ENCODE measurements around the gene MUL1.

The MUL1 gene

GRCh38 chr1:20472121-20472520 lies 35.8 kb downstream of the MUL1 start:
- TF ChIP-seq ZNF274 (IDR thresholded peaks at IDR 0.05; ENCODE audit: low read depth, low read length) (no peak), YY1 (IDR thresholded peaks at IDR 0.05; ENCODE audit: insufficient read depth, insufficient read length) (no peak), SUZ12 (IDR thresholded peaks at IDR 0.05; ENCODE audit: extremely low read depth, insufficient read depth, insufficient read length) (no peak)
- no peak for DNase-seq (ENCODE audit: low read depth, low spot score)

GRCh38 chr1:20470194-20470593 lies 37.8 kb downstream of the MUL1 start:
- TF ChIP-seq SUZ12 (IDR thresholded peaks at IDR 0.05; ENCODE audit: extremely low read depth, insufficient read depth, insufficient read length): no peak
- no peak for TF ChIP-seq ZNF274 (IDR thresholded peaks at IDR 0.05; ENCODE audit: low read depth, low read length)
- no peak for TF ChIP-seq YY1 (IDR thresholded peaks at IDR 0.05; ENCODE audit: insufficient read depth, insufficient read length)
- no peaks in the 10 kb centered on the region for H3K4me1 ChIP-seq (ENCODE audit: insufficient read depth, insufficient read length)
- H3K9ac ChIP-seq (ENCODE audit: insufficient read length, low read depth): no peak overlapping the region
- H3K9me3 ChIP-seq (ENCODE audit: insufficient read depth, low read length): no peaks in the 10 kb centered on the region
- H3K4me3 ChIP-seq (ENCODE audit: insufficient read length, low read depth): no peak overlapping the region
- no peak for DNase-seq (ENCODE audit: low read depth, low spot score)
- no peaks in the 10 kb centered on the region for H3K27me3 ChIP-seq (ENCODE audit: insufficient read depth, insufficient read length)
- no peaks in the 10 kb centered on the region for H3K36me3 ChIP-seq (ENCODE audit: insufficient read depth, insufficient read length, low read length)

More at GRCh38 chr1:20472121-20472520, 35.8 kb downstream of the MUL1 start:
- H3K9ac ChIP-seq (ENCODE audit: insufficient read length, low read depth): no peak overlapping the region
- H3K9me3 ChIP-seq (ENCODE audit: insufficient read depth, low read length): no peaks in the 10 kb centered on the region
- no peaks in the 10 kb centered on the region for H3K36me3 ChIP-seq (ENCODE audit: insufficient read depth, insufficient read length, low read length)
- no peaks in the 10 kb centered on the region for H3K27me3 ChIP-seq (ENCODE audit: insufficient read depth, insufficient read length)
- H3K4me1 ChIP-seq (ENCODE audit: insufficient read depth, insufficient read length): peaks cover 9% of the 10 kb centered on the region
- no peak overlapping the region for H3K4me3 ChIP-seq (ENCODE audit: insufficient read length, low read depth)

- TF ChIP-seq YY1 (IDR thresholded peaks at IDR 0.05; ENCODE audit: insufficient read depth, insufficient read length): no peak
- no peaks in the 10 kb centered on the region for H3K4me1 ChIP-seq (ENCODE audit: insufficient read depth, insufficient read length)
- no peak for DNase-seq (ENCODE audit: low read depth, low spot score)
- peaks cover 4% of the 10 kb centered on the region for H3K27me3 ChIP-seq (ENCODE audit: insufficient read depth, insufficient read length)
- H3K9me3 ChIP-seq (ENCODE audit: insufficient read depth, low read length): no peaks in the 10 kb centered on the region
- H3K9ac ChIP-seq (ENCODE audit: insufficient read length, low read depth): no peak overlapping the region
- no peaks in the 10 kb centered on the region for H3K36me3 ChIP-seq (ENCODE audit: insufficient read depth, insufficient read length, low read length)
- H3K4me3 ChIP-seq (ENCODE audit: insufficient read length, low read depth): no peak overlapping the region
These were observed 38.4 kb downstream of the MUL1 start for GRCh38 chr1:20469406-20470076.

- TF ChIP-seq SUZ12 (IDR thresholded peaks at IDR 0.05; ENCODE audit: extremely low read depth, insufficient read depth, insufficient read length) (no peak), YY1 (IDR thresholded peaks at IDR 0.05; ENCODE audit: insufficient read depth, insufficient read length) (no peak), ZNF274 (IDR thresholded peaks at IDR 0.05; ENCODE audit: low read depth, low read length) (no peak)
- Histone ChIP-seq H3K27me3 (ENCODE audit: insufficient read depth, insufficient read length) (peaks cover 13% of the 10 kb centered on the region), H3K4me1 (ENCODE audit: insufficient read depth, insufficient read length) (no peaks in the 10 kb centered on the region), H3K36me3 (ENCODE audit: insufficient read depth, insufficient read length, low read length) (no peaks in the 10 kb centered on the region), H3K9ac (ENCODE audit: insufficient read length, low read depth) (no peak overlapping the region), H3K9me3 (ENCODE audit: insufficient read depth, low read length) (no peaks in the 10 kb centered on the region), H3K4me3 (ENCODE audit: insufficient read length, low read depth) (no peak overlapping the region)
- DNase-seq (ENCODE audit: low read depth, low spot score): no peak
These were observed 41.7 kb downstream of the MUL1 start for GRCh38 chr1:20466273-20466672.

- Histone ChIP-seq H3K4me3 (ENCODE audit: insufficient read length, low read depth) (no peak overlapping the region), H3K9me3 (ENCODE audit: insufficient read depth, low read length) (no peaks in the 10 kb centered on the region), H3K36me3 (ENCODE audit: insufficient read depth, insufficient read length, low read length) (no peaks in the 10 kb centered on the region), H3K4me1 (ENCODE audit: insufficient read depth, insufficient read length) (no peaks in the 10 kb centered on the region), H3K9ac (ENCODE audit: insufficient read length, low read depth) (no peak overlapping the region), H3K27me3 (ENCODE audit: insufficient read depth, insufficient read length) (peaks cover 13% of the 10 kb centered on the region)
- no peak for DNase-seq (ENCODE audit: low read depth, low spot score)
- TF ChIP-seq YY1 (IDR thresholded peaks at IDR 0.05; ENCODE audit: insufficient read depth, insufficient read length) (no peak), SUZ12 (IDR thresholded peaks at IDR 0.05; ENCODE audit: extremely low read depth, insufficient read depth, insufficient read length) (no peak), ZNF274 (IDR thresholded peaks at IDR 0.05; ENCODE audit: low read depth, low read length) (no peak)
These were observed 42.8 kb downstream of the MUL1 start for GRCh38 chr1:20465187-20465586.

GRCh38 chr1:20463502-20463901 lies 44.4 kb downstream of the MUL1 start:
- Histone ChIP-seq H3K27me3 (ENCODE audit: insufficient read depth, insufficient read length) (peaks cover 13% of the 10 kb centered on the region), H3K4me1 (ENCODE audit: insufficient read depth, insufficient read length) (no peaks in the 10 kb centered on the region), H3K4me3 (ENCODE audit: insufficient read length, low read depth) (no peak overlapping the region), H3K9ac (ENCODE audit: insufficient read length, low read depth) (no peak overlapping the region), H3K36me3 (ENCODE audit: insufficient read depth, insufficient read length, low read length) (no peaks in the 10 kb centered on the region), H3K9me3 (ENCODE audit: insufficient read depth, low read length) (no peaks in the 10 kb centered on the region)
- no peak for TF ChIP-seq ZNF274 (IDR thresholded peaks at IDR 0.05; ENCODE audit: low read depth, low read length)
- TF ChIP-seq SUZ12 (IDR thresholded peaks at IDR 0.05; ENCODE audit: extremely low read depth, insufficient read depth, insufficient read length): no peak
- no peak for TF ChIP-seq YY1 (IDR thresholded peaks at IDR 0.05; ENCODE audit: insufficient read depth, insufficient read length)
- DNase-seq (ENCODE audit: low read depth, low spot score): no peak

GRCh38 chr1:20462397-20462796 lies 45.6 kb downstream of the MUL1 start:
- Histone ChIP-seq H3K27me3 (ENCODE audit: insufficient read depth, insufficient read length) (peaks cover 13% of the 10 kb centered on the region), H3K9ac (ENCODE audit: insufficient read length, low read depth) (no peak overlapping the region), H3K9me3 (ENCODE audit: insufficient read depth, low read length) (no peaks in the 10 kb centered on the region), H3K4me3 (ENCODE audit: insufficient read length, low read depth) (no peak overlapping the region), H3K4me1 (ENCODE audit: insufficient read depth, insufficient read length) (no peaks in the 10 kb centered on the region), H3K36me3 (ENCODE audit: insufficient read depth, insufficient read length, low read length) (no peaks in the 10 kb centered on the region)
- DNase-seq (ENCODE audit: low read depth, low spot score): no peak
- TF ChIP-seq YY1 (IDR thresholded peaks at IDR 0.05; ENCODE audit: insufficient read depth, insufficient read length): no peak
- TF ChIP-seq SUZ12 (IDR thresholded peaks at IDR 0.05; ENCODE audit: extremely low read depth, insufficient read depth, insufficient read length): no peak
- no peak for TF ChIP-seq ZNF274 (IDR thresholded peaks at IDR 0.05; ENCODE audit: low read depth, low read length)

Data from NT2/D1 (cell line).